Measurements from ENCODE around the gene CYP2E1. TPM values are rescaled to one million over a fixed set of nuclear protein-coding genes. Genes with fewer than 3 reads are reported as not detected.
"Not testable (repeated sequence)": the region's sequence is repeated elsewhere in the genome, so short reads cannot be mapped to it uniquely, and the experiment has no call there.

Gene CYP2E1
- total and polyA plus RNA-seq, 3 experiments from 2014 or later: 0.28 to 0.68 (median 0.40) TPM

- DNase-seq; H3K4me3 Mint-ChIP-seq; POLR2A ChIA-PET; H3K27me3 Mint-ChIP-seq; H3K27me3 ChIP-seq (ENCODE audit: insufficient read depth, low read length, poor library complexity, severe bottlenecking); H3K9me3 Mint-ChIP-seq; H3K4me3 ChIP-seq (ENCODE audit: low read length); H3K27ac ChIP-seq (ENCODE audit: low read depth, low read length); H3K27ac Mint-ChIP-seq; H3K4me1 Mint-ChIP-seq; H3K4me1 ChIP-seq (ENCODE audit: insufficient read depth, low read length); H3K36me3 ChIP-seq (ENCODE audit: insufficient read depth, low read length); H3K9me3 ChIP-seq (ENCODE audit: low read length): not testable (repeated sequence)
- CTCF ChIA-PET: interaction anchor here (0.7 kb wide), 1 partner anchor 168 kb away, joined by 4 read pairs; no protein-coding TSS in a partner anchor
- H3K36me3 Mint-ChIP-seq: peaks cover 1 to 29% (median 10%) of the 10 kb centered on the region in 3 donors
Observed at GRCh38 chr10:133497363-133497762, 29.8 kb upstream of the CYP2E1 start.

- H3K36me3 ChIP-seq (ENCODE audit: insufficient read depth, low read length); H3K4me1 ChIP-seq (ENCODE audit: insufficient read depth, low read length); DNase-seq; H3K9me3 Mint-ChIP-seq; CTCF ChIA-PET; H3K9me3 ChIP-seq (ENCODE audit: low read length); H3K4me3 Mint-ChIP-seq; H3K27me3 ChIP-seq (ENCODE audit: insufficient read depth, low read length, poor library complexity, severe bottlenecking); H3K27me3 Mint-ChIP-seq; H3K4me1 Mint-ChIP-seq; H3K4me3 ChIP-seq (ENCODE audit: low read length); H3K27ac ChIP-seq (ENCODE audit: low read depth, low read length); POLR2A ChIA-PET: not testable (repeated sequence)
- Mint-ChIP-seq H3K36me3 (peaks cover 1 to 18% (median 10%) of the 10 kb centered on the region in 3 donors), H3K27ac (peak overlapping the region in 1 of 8 donors; percentile 51)
Observed at GRCh38 chr10:133499176-133499575, 28.0 kb upstream of the CYP2E1 start.

GRCh38 chr10:133500897-133501296, 26.3 kb upstream of the CYP2E1 start:
- H3K4me3 ChIP-seq (ENCODE audit: low read length); H3K4me3 Mint-ChIP-seq; H3K27me3 ChIP-seq (ENCODE audit: insufficient read depth, low read length, poor library complexity, severe bottlenecking); H3K9me3 Mint-ChIP-seq; H3K36me3 ChIP-seq (ENCODE audit: insufficient read depth, low read length); H3K27ac ChIP-seq (ENCODE audit: low read depth, low read length); POLR2A ChIA-PET; H3K4me1 Mint-ChIP-seq; CTCF ChIA-PET; H3K4me1 ChIP-seq (ENCODE audit: insufficient read depth, low read length); H3K27ac Mint-ChIP-seq; H3K27me3 Mint-ChIP-seq; DNase-seq; H3K9me3 ChIP-seq (ENCODE audit: low read length): not testable (repeated sequence)
- H3K36me3 Mint-ChIP-seq: peaks cover 1 to 17% (median 10%) of the 10 kb centered on the region in 3 donors

- peaks cover 0 to 20% (median 0%) of the 10 kb centered on the region in 3 donors for H3K36me3 Mint-ChIP-seq
- H3K27ac ChIP-seq (ENCODE audit: low read depth, low read length): no peak overlapping the region
- H3K9me3 ChIP-seq (ENCODE audit: low read length): no peaks in the 10 kb centered on the region
- H3K27me3 ChIP-seq (ENCODE audit: insufficient read depth, low read length, poor library complexity, severe bottlenecking): no peaks in the 10 kb centered on the region
- ChIA-PET CTCF (interaction anchor here (0.9 to 1.9 kb wide), 3 partner anchors 9 to 192 kb away, joined by 3 to 5 read pairs (median 3); no protein-coding TSS in a partner anchor), POLR2A (no interaction called here)
- H3K36me3 ChIP-seq (ENCODE audit: insufficient read depth, low read length): no peaks in the 10 kb centered on the region
- no peak overlapping the region for H3K27ac Mint-ChIP-seq
- no peak overlapping the region for H3K4me3 Mint-ChIP-seq
- H3K27me3 Mint-ChIP-seq: peaks cover 16 to 55% of the 10 kb centered on the region in 2 donors
- peaks cover 8 to 15% (median 9%) of the 10 kb centered on the region in 5 donors for H3K9me3 Mint-ChIP-seq
- no peak for DNase-seq
- H3K4me1 Mint-ChIP-seq: peaks cover 0 to 3% (median 0%) of the 10 kb centered on the region in 3 donors
- H3K4me3 ChIP-seq (ENCODE audit: low read length): no peak overlapping the region
- H3K4me1 ChIP-seq (ENCODE audit: insufficient read depth, low read length): no peaks in the 10 kb centered on the region
Observed at GRCh38 chr10:133509700-133510099, 17.5 kb upstream of the CYP2E1 start.

GRCh38 chr10:133511408-133511807, 15.8 kb upstream of the CYP2E1 start:
- ChIA-PET POLR2A (no interaction called here), CTCF (interaction anchor here (1.0 kb wide), 1 partner anchor 8 kb away, joined by 3 read pairs; no protein-coding TSS in a partner anchor)
- Histone ChIP-seq H3K36me3 (ENCODE audit: insufficient read depth, low read length) (no peaks in the 10 kb centered on the region), H3K27me3 (ENCODE audit: insufficient read depth, low read length, poor library complexity, severe bottlenecking) (no peaks in the 10 kb centered on the region), H3K27ac (ENCODE audit: low read depth, low read length) (no peak overlapping the region), H3K9me3 (ENCODE audit: low read length) (no peaks in the 10 kb centered on the region), H3K4me1 (ENCODE audit: insufficient read depth, low read length) (no peaks in the 10 kb centered on the region), H3K4me3 (ENCODE audit: low read length) (no peak overlapping the region)
- Mint-ChIP-seq H3K27me3 (peaks cover 16 to 51% of the 10 kb centered on the region in 2 donors), H3K4me1 (peaks cover 0 to 3% (median 0%) of the 10 kb centered on the region in 3 donors), H3K4me3 (no peak overlapping the region), H3K27ac (no peak overlapping the region), H3K36me3 (peaks cover 0 to 20% (median 0%) of the 10 kb centered on the region in 3 donors), H3K9me3 (peaks cover 8 to 15% (median 9%) of the 10 kb centered on the region in 5 donors)
- DNase-seq: no peak

- H3K27me3 ChIP-seq (ENCODE audit: insufficient read depth, low read length, poor library complexity, severe bottlenecking): no peaks in the 10 kb centered on the region
- CTCF ChIA-PET: no interaction called here
- no peak overlapping the region for H3K27ac ChIP-seq (ENCODE audit: low read depth, low read length)
- DNase-seq: no peak
- POLR2A ChIA-PET: no interaction called here
- no peaks in the 10 kb centered on the region for H3K9me3 ChIP-seq (ENCODE audit: low read length)
- H3K36me3 Mint-ChIP-seq: peaks cover 0 to 20% (median 0%) of the 10 kb centered on the region in 3 donors
- no peaks in the 10 kb centered on the region for H3K4me1 ChIP-seq (ENCODE audit: insufficient read depth, low read length)
- no peak overlapping the region for H3K4me3 ChIP-seq (ENCODE audit: low read length)
- peaks cover 8 to 15% (median 9%) of the 10 kb centered on the region in 5 donors for H3K9me3 Mint-ChIP-seq
- H3K27me3 Mint-ChIP-seq: peaks cover 16 to 48% of the 10 kb centered on the region in 2 donors
- no peaks in the 10 kb centered on the region for H3K36me3 ChIP-seq (ENCODE audit: insufficient read depth, low read length)
- H3K27ac Mint-ChIP-seq: no peak overlapping the region
- H3K4me3 Mint-ChIP-seq: no peak overlapping the region
- peaks cover 0 to 3% (median 0%) of the 10 kb centered on the region in 3 donors for H3K4me1 Mint-ChIP-seq
Observed at GRCh38 chr10:133511907-133512528, 15.1 kb upstream of the CYP2E1 start.

- POLR2A ChIA-PET: no interaction called here
- H3K27me3 Mint-ChIP-seq: peaks cover 8 to 27% of the 10 kb centered on the region in 2 donors
- H3K36me3 ChIP-seq (ENCODE audit: insufficient read depth, low read length): no peaks in the 10 kb centered on the region
- no peak overlapping the region for H3K4me3 ChIP-seq (ENCODE audit: low read length)
- peaks cover 7 to 12% (median 9%) of the 10 kb centered on the region in 3 donors for H3K4me1 Mint-ChIP-seq
- H3K27me3 ChIP-seq (ENCODE audit: insufficient read depth, low read length, poor library complexity, severe bottlenecking): no peaks in the 10 kb centered on the region
- no peak overlapping the region for H3K27ac ChIP-seq (ENCODE audit: low read depth, low read length)
- H3K4me3 Mint-ChIP-seq: no peak overlapping the region
- CTCF ChIA-PET: no interaction called here
- peaks cover 0 to 2% (median 0%) of the 10 kb centered on the region in 5 donors for H3K9me3 Mint-ChIP-seq
- H3K36me3 Mint-ChIP-seq: peaks cover 0 to 3% (median 0%) of the 10 kb centered on the region in 3 donors
- no peak overlapping the region for H3K27ac Mint-ChIP-seq
- DNase-seq: no peak
- H3K4me1 ChIP-seq (ENCODE audit: insufficient read depth, low read length): peaks cover 7% of the 10 kb centered on the region
- no peaks in the 10 kb centered on the region for H3K9me3 ChIP-seq (ENCODE audit: low read length)
Observed at GRCh38 chr10:133515471-133515870, 11.7 kb upstream of the CYP2E1 start.

DNA sequence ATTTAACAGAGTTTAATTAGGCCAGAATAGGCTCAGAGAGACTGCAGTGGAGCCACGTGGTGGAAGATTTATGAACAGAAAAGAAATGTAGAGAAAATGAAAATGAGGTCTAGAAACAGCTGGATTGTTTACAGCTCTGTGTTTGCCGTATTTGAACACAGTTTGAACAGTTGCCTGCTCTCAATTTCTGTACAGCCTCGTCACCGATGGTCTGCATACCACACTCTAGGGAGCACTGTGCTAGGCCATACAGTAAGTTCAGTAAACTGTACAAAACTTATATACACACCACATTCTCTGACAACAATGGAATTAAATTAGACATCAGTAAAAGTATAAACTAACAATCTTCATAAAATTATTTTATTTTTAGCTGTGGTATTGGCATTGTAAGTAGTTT, 11.1 kb upstream of the CYP2E1 start:
- Mint-ChIP-seq H3K4me1 (peaks cover 10 to 18% (median 14%) of the 10 kb centered on the region in 3 donors), H3K9me3 (no peaks in the 10 kb centered on the region), H3K27ac (no peak overlapping the region), H3K4me3 (no peak overlapping the region), H3K27me3 (peaks cover 5 to 23% of the 10 kb centered on the region in 2 donors), H3K36me3 (peaks cover 0 to 3% (median 0%) of the 10 kb centered on the region in 3 donors)
- Histone ChIP-seq H3K9me3 (ENCODE audit: low read length) (no peaks in the 10 kb centered on the region), H3K4me1 (ENCODE audit: insufficient read depth, low read length) (peaks cover 10% of the 10 kb centered on the region), H3K4me3 (ENCODE audit: low read length) (no peak overlapping the region), H3K27me3 (ENCODE audit: insufficient read depth, low read length, poor library complexity, severe bottlenecking) (no peaks in the 10 kb centered on the region), H3K36me3 (ENCODE audit: insufficient read depth, low read length) (no peaks in the 10 kb centered on the region), H3K27ac (ENCODE audit: low read depth, low read length) (no peak overlapping the region)
- ChIA-PET POLR2A (no interaction called here), CTCF (no interaction called here)
- no peak for DNase-seq

Measured in CD8-positive, alpha-beta memory T cell (primary cell).